Glomerular visceral epithelial cell (primary cell): ENCODE data around the gene KIF15.
"Not testable (repeated sequence)": the region's sequence is repeated elsewhere in the genome, so short reads cannot be mapped to it uniquely, and the experiment has no call there.

Experiments
- DNase-seq: peaks from one replicate; pipeline ENCODE4 v3.0.0-alpha.2; 2016; ENCODE audit errors: extremely low spot score

KIF15 gene, protein sequence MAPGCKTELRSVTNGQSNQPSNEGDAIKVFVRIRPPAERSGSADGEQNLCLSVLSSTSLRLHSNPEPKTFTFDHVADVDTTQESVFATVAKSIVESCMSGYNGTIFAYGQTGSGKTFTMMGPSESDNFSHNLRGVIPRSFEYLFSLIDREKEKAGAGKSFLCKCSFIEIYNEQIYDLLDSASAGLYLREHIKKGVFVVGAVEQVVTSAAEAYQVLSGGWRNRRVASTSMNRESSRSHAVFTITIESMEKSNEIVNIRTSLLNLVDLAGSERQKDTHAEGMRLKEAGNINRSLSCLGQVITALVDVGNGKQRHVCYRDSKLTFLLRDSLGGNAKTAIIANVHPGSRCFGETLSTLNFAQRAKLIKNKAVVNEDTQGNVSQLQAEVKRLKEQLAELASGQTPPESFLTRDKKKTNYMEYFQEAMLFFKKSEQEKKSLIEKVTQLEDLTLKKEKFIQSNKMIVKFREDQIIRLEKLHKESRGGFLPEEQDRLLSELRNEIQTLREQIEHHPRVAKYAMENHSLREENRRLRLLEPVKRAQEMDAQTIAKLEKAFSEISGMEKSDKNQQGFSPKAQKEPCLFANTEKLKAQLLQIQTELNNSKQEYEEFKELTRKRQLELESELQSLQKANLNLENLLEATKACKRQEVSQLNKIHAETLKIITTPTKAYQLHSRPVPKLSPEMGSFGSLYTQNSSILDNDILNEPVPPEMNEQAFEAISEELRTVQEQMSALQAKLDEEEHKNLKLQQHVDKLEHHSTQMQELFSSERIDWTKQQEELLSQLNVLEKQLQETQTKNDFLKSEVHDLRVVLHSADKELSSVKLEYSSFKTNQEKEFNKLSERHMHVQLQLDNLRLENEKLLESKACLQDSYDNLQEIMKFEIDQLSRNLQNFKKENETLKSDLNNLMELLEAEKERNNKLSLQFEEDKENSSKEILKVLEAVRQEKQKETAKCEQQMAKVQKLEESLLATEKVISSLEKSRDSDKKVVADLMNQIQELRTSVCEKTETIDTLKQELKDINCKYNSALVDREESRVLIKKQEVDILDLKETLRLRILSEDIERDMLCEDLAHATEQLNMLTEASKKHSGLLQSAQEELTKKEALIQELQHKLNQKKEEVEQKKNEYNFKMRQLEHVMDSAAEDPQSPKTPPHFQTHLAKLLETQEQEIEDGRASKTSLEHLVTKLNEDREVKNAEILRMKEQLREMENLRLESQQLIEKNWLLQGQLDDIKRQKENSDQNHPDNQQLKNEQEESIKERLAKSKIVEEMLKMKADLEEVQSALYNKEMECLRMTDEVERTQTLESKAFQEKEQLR (N-terminal part only)

DNA sequence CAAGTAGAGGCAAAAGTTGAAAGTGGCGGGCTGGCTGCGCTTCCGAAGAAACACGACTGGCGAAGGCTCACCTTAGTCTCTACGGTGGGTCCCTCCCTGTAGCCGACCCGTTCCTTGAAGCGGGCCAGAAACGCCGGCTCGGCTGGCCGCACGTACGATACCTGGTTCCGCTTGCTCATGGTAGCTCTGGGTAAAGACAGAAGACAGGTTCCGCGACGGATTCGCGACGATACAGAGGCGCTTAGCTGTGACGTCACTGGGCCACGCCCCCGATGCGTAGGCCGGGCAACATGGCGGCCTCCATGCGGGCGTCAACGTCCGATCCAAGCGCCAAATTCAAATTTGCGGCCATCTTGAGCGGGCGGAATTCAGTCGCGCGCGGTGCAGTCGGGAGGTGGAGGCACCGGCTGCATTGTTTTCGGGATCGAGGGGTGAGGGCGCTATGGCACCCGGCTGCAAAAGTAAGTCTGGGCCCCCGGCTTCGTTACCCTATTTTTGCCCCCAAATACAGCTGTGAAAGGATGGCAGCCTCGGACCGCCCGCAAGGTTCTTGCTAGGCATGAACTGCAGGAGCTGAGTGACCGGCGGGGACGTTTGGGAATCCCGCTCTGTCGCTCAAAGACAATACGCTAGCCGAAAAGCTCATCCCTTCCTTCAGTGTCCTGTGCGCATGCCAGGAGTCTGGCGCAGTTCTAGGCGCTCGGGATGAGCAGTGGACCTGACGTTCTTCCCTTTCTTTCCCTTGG lies at the start of gene KIF15, which contains the start of gene KIAA1143:
Gene KIF15, plus strand, starts transcription at position 371 of the 746 bp plus-strand sequence. Its CDS starts 72 bp downstream, at position 443.
Gene KIAA1143, minus strand, starts transcription at position 196 of the 746 bp plus-strand sequence. Its CDS starts 17 bp downstream, at position 179.
- DNase-seq, result peak; percentile 96

DNA sequence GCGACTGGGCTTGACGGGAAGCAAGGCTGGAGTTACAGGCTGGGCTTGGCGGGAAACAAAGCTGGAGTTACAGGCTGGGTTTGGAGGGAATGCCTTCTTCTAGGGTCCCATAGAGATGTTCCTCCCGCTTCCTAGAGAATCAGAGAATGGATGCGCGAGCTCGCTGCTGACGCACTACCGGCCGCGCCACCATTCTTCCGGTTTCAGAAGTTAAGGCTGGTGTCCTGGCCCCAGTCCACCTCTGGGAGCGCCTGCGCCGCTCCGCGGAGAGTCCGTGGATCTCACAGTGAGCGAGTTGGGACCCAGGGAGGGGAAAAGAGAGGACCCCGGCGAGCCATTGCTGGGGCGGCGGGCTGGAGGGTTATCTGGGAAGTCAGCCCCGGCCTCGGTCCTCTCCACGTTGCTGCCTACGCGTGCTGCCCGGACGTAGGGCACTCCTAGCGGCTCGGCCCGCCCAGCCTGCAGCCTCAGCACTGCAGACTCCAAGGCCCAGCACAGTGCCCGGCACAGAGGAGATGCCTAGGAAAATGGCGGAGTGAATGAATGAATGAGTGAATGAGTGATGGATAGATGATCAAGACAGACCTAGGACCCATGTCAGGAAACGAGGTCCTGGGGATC lies 49.0 kb upstream of the KIF15 start, which contains the start of gene ZNF502:
Gene ZNF502, plus strand, starts transcription at position 206 of the 621 bp plus-strand sequence. CDS start 7,602 bp downstream, outside the sequence.
- peak; percentile 57 for DNase-seq

DNA sequence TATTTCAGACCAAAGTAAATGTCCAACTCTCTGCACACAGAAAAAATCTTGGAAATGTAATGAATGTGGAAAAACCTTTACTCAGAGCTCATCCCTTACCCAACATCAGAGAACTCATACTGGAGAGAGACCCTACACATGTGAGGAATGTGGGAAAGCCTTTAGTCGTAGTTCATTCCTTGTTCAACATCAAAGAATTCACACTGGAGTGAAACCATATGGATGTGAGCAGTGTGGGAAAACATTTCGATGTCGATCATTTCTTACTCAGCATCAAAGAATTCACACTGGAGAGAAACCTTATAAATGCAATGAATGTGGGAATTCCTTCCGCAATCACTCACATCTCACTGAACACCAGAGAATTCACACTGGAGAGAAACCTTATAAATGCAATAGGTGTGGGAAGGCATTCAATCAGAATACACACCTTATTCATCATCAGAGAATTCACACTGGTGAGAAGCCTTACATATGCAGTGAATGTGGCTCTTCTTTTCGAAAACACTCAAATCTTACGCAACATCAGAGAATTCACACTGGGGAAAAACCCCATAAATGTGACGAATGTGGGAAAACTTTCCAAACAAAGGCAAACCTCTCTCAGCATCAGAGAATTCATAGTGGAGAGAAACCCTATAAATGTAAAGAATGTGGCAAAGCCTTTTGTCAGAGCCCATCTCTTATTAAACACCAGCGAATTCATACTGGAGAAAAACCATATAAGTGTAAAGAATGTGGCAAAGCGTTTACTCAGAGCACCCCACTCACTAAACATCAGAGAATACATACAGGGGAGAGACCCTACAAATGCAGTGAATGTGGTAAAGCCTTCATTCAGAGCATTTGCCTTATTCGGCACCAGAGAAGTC lies 40.1 kb upstream of the KIF15 start:
- no peak for DNase-seq

DNA sequence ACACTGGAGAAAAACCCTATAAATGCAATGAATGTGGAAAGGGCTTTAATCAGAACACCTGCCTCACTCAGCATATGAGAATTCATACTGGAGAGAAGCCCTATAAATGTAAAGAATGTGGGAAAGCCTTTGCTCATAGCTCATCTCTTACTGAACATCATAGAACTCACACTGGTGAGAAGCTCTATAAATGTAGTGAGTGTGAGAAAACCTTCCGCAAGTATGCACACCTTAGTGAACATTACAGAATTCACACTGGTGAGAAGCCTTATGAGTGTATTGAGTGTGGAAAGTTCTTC lies 39.5 kb upstream of the KIF15 start:
- no peak for DNase-seq

DNA sequence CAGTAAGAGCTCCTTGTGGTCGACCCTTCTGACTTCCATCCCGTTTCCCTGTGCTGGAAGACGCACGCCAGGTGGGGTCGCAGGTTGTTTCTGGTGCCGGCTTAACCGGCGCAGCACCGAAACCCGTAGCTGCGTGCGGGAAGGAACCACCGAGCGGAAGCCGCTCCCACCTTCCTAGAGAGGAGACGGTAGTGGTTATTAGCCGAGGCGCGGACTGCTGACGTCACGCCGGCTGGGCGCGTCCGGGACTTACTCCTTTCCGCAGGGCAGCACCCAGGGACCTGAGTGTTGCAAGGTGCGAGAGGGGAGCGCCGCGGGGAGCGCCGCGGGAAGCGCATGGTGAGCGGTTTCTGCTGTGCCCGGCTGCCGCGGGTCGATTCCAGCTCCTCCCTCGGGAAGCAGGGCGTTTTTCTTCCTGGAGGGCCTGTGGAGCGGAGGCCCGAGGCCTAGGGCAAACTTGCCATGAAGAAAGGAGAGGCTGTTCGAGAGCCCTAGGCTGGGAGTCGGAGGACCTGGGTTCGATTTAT lies 32.1 kb upstream of the KIF15 start, which contains the start of gene ZNF501:
Gene ZNF501, plus strand, starts transcription at position 252 of the 527 bp plus-strand sequence. CDS start 4,787 bp downstream, outside the sequence.
- DNase-seq, result peak; percentile 28

DNA sequence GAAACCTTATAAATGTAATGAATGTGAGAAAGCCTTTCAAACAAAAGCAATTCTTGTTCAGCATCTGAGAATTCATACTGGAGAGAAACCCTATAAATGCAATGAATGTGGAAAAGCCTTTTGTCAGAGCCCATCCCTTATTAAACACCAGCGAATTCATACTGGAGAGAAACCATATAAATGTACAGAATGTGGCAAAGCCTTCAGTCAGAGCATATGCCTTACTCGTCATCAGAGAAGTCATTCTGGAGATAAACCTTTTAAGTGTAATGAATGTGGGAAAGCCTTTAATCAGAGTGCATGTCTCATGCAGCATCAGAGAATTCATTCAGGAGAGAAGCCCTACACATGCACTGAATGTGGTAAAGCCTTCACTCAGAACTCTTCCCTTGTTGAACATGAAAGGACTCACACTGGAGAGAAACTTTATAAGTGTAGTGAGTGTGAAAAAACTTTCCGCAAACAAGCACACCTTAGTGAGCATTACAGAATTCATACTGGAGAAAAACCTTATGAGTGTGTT lies 26.9 kb upstream of the KIF15 start:
- no peak for DNase-seq

DNA sequence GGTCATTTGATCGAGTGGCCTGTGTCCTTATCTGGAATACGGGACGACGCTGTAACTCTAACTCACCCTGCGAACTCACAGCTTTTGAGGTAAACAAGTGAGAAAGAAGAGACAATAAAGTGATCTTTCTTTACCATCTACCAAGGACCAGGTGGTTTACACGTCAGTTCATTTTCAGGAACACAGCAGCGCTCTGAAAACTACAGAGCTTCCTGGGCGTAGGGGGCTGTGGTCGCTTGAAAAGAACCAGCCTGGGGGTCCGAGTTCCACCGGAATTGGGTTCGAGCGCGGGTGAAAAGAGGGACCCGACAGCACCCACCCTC lies 532 bp upstream of the KIF15 start:
- no peak for DNase-seq

DNA sequence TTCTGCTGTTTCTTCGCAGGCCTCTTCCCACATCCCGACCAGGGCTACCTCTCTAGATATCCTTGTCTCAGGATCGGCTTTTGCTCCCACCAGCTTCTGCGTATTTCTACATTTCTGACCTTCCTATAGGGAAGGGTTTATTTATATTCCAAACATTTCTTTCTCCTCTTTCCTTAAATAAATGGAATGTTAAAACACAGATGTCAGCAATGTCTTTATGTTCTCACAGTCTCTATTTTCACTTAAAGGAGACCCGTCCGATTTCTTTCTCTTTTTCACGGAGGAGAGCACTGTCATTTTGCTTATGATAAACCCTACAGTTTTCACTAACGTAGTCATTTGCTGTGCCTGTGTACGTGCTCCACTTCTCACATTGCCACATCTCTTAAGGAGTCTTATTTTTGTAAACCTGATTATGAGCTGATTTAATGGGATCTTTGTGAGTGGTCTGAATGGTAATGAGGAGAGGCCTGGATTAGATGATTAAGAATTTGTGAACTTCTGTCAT lies 630 bp downstream of the KIF15 start:
- DNase-seq, result no peak

DNA sequence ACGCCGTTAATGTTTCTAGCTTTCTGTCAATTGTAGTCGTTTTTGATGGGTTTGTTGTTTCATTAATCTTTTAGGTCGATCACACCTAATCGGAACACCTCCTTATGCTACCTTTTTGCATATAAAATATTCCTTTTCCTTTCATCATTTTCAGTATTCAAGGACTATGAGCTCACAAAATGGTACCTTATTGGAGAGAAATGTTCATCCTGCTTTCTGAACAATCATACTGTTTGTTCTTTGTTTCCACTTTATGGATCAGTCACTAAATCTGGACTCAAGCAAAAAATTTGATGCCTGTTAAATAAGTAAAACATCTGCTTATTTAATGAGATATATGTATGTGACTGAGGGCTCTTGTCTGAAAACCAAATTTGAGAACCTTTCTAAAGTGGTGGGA lies 1.1 kb downstream of the KIF15 start:
- DNase-seq, result no peak

DNA sequence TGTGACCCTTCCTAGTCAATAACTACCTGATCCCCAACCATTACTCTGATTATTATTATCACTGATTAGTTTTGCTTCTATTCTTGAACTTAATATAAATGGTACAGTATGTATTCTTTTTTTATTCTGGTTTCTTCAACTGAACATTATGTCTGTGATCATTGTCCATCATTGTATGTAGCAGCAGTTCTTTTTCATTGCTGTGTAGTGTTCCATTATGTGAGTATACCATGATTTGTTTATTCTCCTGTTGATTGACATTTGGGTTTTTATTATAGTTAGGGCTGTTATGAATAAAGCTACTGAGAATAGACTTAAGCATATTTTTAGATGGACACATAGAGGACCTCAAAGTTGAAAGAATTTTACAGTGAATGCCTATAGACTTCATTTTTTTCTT lies 2.7 kb downstream of the KIF15 start:
- no peak for DNase-seq

DNA sequence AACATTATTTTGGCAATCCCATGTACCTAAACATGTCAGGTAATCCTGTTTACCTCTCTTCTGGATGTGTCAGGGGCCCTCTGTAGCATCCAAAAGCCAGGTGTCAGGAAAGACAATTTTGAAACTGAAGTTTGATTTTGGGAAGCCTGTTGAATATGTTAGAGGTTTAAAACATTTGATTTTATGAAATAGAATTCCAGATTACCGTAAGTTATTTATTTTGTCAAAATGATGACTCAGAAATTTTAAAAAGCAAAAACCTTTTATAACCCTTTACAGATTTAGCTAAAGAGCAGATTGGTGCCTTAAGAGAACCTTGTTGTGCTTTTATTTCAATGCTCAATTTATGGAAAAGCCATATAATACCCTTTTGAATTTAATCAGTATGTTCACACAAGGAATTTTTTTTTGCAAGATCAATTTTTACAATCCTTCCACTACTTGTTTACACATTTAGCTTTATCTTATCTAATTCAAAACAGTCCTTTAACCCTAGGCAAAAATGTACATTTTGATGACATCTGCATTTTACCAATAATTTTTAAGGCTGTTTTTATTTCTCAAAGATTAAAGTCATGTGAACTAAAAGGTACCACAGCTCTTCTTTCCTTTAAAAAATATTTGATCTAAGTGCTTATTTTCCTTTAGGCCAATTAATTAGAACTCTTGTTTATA lies 10.0 kb downstream of the KIF15 start:
- no peak for DNase-seq

DNA sequence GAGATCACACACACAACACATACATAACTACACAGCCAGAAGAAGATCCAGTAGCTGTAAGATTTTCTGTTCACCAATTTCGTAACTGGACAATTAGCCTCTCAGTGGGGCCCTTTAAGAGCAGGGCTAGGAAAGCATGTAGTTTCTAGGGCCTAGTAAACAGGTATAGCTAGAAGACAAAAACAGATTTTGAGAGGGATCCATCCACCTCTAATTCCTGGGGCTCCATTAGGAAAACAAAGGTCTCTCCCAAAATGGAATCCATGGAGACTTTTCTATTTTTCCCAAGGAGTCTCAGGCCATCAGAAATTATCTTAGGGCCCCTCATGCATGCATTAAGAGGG lies 10.5 kb downstream of the KIF15 start:
- no peak for DNase-seq

DNA sequence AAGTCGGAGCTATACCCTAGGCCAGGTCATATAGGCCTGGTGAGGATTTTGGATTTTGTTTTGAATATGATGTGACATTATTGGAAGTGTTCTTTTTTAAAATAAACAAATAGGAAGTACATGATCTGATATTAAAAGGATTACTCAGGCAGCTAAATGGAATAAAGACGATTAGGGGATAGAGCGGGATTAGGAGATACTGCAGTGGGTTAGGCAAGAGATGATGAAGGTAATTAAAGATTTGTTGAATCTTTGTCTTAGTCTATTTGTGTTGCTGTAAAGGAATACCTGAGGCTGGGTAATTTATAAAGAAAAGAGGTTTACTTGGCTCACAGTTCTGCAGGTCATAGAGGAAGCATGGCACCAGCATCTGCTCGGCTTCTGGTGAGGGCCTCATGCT lies 21.3 kb downstream of the KIF15 start:
- no peak for DNase-seq

DNA sequence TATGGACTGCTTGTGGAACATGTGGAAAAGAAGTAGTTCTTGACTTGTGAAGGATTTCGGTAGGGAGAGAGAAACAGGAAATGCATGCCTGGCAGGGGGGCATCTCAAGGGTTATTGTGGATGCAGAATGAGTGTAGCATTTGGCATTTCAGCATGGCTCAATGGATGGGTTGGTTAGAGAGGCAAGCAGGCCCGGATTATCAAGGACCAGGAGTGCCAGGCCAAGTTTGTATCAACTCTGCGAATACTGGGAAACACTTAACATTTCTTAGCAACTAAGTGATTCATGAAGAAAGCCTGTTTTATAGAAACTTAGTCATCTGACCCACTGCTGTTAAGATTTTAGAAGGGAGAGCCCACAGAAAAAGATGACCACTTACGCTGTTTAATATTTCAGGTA lies 33.6 kb downstream of the KIF15 start:
- DNase-seq, result no peak

DNA sequence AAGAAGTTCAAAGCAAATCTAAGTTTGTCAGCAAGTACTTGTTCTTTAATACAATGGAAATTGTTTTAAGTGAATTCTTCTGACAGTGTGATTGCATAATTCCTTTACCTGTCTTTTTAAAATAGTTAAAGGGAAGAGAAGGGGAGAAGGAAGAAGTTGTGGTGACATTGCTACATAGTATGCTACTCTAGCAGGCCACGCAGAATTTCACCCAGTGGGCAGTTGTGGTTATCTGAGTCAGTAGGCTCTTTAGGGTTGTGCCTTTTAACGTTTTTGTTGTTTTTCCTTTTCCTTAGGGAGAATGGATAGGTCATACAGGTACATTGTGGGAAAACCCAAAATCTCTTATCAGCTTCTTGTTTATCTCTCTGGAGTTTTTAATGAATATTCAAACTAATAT lies 40.4 kb downstream of the KIF15 start:
- DNase-seq, result no peak

DNA sequence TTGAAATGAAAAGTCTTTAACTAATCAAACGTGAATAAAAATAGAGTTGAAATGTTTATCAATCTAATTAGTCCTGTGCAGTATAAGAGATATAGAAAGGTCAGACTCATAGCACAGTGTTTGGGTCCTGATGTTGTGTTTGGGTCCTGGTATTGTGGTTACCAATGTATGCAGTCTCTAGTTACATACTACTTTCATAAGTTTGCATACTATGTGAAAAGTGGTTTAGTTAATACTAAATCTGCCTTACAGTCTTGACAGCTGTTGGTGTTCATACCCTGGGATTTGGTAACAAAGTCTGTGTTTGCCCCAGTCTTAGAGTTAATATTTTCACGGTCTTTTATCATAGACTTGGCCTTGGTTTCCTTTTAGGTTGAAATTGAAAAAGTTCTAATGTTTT lies 41.7 kb downstream of the KIF15 start:
- DNase-seq, result no peak

DNA sequence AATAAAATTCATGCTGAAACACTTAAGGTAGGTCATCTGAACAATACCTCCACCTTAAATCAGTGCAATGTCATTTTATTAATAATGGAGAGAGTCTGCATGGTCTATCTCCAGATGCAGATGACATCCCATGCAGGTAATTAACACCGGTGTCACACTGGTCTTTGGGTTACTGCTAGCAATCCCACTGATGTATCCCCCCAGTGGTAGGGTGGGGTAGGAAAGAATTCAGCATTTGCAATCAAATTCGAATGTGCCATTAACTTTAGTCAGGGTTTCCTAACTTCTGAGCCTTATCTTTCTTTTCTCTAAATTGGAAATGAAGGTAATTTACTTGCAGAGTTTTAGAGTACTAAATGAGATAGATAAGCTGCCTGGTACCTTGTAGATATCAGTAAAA lies 44.4 kb downstream of the KIF15 start:
- DNase-seq, result no peak

DNA sequence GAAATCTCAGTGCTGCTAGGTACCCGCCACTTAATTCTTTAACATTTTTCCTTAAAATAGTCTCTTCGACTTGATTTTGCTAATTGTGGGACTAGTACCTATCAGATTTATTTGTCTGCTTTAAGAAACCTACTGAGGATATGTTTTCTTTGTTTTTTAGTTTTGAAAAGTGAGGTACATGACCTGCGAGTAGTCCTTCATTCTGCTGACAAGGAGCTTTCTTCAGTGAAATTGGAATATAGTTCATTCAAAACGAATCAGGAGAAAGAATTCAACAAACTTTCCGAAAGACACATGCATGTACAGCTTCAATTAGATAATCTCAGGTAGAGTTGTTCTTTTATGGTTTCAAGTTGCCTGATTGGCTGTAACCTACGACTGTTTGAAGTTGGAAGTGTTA lies 53.2 kb downstream of the KIF15 start:
- no peak for DNase-seq

DNA sequence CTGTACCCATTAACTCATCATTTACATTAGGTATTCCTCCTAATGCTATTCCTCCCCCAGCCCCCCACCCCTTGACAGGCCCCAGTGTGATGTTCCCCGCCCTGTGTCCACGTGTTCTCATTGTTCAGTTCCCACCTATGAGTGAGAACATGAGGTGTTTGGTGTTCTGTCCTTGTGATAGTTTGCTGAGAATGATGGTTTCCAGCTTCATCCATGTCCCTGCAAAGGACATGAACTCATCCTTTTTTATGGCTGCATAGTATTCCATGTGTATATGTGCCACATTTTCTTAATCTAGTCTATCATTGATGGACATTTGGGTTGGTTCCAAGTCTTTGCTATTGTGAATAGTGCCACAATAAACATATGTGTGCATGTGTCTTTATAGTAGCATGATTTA lies 54.7 kb downstream of the KIF15 start:
- not testable (repeated sequence) for DNase-seq
